Left cardiac atrium (tissue), 4 donors: ENCODE measurements around the gene PTPRE. TPM values are rescaled to one million over a fixed set of nuclear protein-coding genes. Genes with fewer than 3 reads are reported as not detected.
"Not testable (repeated sequence)": the region's sequence is repeated elsewhere in the genome, so short reads cannot be mapped to it uniquely, and the experiment has no call there.

Experiments used
- ATAC-seq, 2 donors: fragments of 200-7000 bp; cut with Tn5 transposase; one replicate each; pipeline ENCODE4 v1.9.1; 2020; ENCODE audit warnings: mild to moderate bottlenecking in 2 of 2, moderate library complexity in 2 of 2
- DNase-seq: peaks from one replicate; pipeline ENCODE4 v3.0.0-alpha.2; 2020
- intact Hi-C, 2 donors: fragments of 100-400 bp; cut with DNase I; formaldehyde crosslinking; loops; one replicate each; pipeline versions ENCODE4 v1.14.1 to v1.15.1; 2022 to 2023
- total RNA-seq, 2 donors: library from RNA; stranded (reverse); fragmentation: NEBNext Ultra II Directional; extraction: Animal tissue kit (Norgen Biotek cat#: 25700); gene quantifications; one replicate each; pipeline ENCODE4 v1.2.1, GENCODE V29; 2021
- donor health status: DM: no; HTN: yes; CAD: no.
- donor health status: DM: no; HTN: yes; CAD: no; lungs with severe emphysema.
- donor health status: DM: yes; HTN: yes; CAD: no.
- donor health status: Dilated cardiomyopathy.

The PTPRE gene
- total RNA-seq, 2 donors from 2014 or later, result 14.2 to 24.3 TPM

DNA sequence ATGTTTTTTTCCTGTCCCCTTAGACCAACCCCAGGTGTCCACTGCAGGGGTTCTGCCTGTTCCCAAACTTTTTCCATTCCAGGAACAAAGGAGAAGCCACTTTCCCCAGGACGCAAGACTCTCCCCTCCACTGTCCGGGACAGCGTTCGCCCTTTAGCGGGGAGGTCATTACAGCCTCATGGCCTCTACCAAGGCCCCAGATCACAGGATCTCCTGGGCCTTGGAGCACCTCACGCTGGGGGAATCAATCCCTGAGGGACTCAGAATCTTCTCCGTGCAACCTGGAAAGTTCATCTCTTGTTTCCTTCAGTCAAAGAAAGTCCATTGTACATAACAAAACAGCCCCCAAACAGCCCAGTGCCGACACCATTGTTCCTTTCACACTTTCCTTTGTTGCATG, 178.1 kb downstream of the PTPRE start:
- ATAC-seq, result no peak
- DNase-seq, result no peak
- intact Hi-C loops, result no loop called here

DNA sequence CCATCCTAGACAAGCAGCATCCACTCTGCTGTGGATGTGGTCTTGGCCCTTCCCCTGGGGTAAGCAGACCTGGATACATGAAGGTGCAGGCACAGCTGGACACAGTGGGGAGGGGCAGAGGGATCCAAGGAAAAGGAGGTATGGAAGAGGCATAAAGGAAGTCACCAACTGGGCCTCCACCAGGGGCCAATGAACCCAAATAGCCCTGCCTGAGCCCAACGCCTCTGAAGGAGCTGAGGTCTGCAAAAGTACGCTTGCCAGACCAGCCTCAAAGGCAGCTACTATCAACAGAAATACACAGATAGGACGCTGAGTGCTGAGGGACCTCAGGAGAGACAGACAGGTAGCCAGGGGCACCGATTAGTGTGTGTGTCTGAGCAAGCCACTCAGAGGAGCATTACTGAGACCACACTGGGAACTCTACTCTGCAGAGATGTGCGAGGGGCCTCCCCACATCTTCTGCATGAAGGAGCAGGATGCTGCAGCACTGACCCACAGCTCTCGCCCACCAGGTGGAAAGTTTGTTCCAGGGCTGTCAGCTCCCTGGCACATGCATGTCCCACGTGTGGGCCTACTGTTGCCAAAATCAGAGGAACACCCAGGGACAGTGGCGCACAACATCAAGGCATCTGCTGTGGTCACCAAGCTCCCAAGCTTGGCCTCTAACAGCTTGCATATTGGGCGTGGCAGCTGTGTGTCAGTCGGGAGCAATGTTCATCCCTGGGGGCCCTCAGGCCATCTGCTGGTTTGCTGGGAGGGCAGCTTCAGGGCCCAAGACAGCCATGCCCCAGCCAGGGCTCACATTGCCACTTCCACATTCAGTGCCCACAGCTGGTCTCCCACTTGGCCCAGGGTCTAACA, 179.3 kb downstream of the PTPRE start:
- ATAC-seq, result peak in 1 of 2 donors; percentile 33
- intact Hi-C loops, result no loop called here
- no peak for DNase-seq

GRCh38 chr10:128087146-128087883, 180.4 kb downstream of the PTPRE start:
- ATAC-seq (no peak), DNase-seq (no peak)
- intact Hi-C loops, result no loop called here

- no peak for DNase-seq
- no peak for ATAC-seq
- intact Hi-C loops, result no loop called here
Observed at GRCh38 chr10:128087884-128088709, 181.2 kb downstream of the PTPRE start.

GRCh38 chr10:128091636-128092210, 184.8 kb downstream of the PTPRE start:
- ATAC-seq, result no peak
- intact Hi-C loops, result no loop called here

DNA sequence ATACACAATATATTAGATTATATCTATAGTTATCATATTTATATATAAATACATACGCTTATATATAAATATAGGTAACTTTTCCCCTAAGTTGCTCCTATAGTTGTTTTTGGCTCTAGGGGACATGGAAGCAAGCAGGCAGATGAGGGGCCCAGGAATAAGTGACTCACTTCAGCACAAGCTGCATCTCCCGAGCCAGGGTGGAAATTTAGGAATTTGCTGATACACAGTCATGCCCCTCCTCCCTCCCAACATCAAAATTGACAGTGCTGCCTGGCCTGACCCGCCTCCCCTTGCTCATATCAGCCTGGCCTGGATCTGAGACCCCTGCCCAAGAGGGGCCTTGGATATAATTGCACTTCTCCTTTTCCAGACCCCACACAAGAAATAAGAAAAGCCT, 185.6 kb downstream of the PTPRE start:
- ATAC-seq (no peak), DNase-seq (no peak)
- intact Hi-C loops, result no loop called here

More at GRCh38 chr10:128091636-128092210, 184.8 kb downstream of the PTPRE start:
- no peak for DNase-seq

DNA sequence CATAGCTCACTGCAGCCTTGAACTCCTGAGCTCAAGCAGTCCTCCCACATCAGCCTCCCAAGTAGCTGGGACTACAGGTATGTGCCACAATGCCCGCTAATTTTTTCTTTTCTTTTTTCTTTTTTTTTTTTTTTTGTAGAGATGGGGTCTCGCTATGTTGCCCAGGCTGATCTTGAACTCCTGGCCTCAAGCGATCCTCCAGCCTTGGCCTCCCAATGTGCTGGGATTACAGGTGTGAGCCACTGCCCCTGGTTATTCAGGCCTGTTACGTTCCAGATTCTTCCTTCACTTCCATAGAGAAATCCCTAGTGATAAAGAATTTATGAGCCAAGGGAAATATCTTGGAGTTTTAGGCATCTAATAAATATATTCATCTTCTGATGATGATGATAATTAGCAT, 187.7 kb downstream of the PTPRE start:
- ATAC-seq, intact Hi-C loops: not testable (repeated sequence)

GRCh38 chr10:128095027-128095752, 188.3 kb downstream of the PTPRE start:
- ATAC-seq (peak in 1 of 2 donors; percentile 53), DNase-seq (no peak)
- intact Hi-C loops, result no loop called here

More for the DNA sequence above, 187.7 kb downstream of the PTPRE start:
- not testable (repeated sequence) for DNase-seq

GRCh38 chr10:128095753-128096469, 189.0 kb downstream of the PTPRE start:
- ATAC-seq, result no peak
- no peak for DNase-seq
- intact Hi-C loops, result no loop called here

GRCh38 chr10:128096486-128097199, 189.7 kb downstream of the PTPRE start:
- ATAC-seq (no peak), DNase-seq (no peak)
- intact Hi-C loops, result no loop called here

DNA sequence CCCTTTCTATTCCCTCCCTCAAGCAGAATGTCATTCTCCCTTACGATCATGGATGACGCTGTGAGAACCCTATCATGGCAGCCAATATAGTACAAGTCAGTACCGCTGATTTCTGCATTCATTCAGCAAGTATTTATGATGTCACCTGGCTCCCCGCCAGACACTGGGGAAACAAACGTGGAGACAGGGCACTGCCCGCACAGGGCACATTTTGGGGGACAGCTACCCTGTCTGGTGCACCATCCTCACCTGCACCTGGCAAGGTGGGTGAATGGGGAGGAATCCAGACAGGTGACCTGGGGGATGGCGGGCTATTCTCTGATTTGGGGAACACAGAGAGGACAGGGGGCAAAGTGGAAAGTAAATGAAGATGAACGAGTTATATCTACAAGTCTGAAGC, 190.9 kb downstream of the PTPRE start:
- ATAC-seq (no peak), DNase-seq (no peak)
- intact Hi-C loops, result no loop called here

DNA sequence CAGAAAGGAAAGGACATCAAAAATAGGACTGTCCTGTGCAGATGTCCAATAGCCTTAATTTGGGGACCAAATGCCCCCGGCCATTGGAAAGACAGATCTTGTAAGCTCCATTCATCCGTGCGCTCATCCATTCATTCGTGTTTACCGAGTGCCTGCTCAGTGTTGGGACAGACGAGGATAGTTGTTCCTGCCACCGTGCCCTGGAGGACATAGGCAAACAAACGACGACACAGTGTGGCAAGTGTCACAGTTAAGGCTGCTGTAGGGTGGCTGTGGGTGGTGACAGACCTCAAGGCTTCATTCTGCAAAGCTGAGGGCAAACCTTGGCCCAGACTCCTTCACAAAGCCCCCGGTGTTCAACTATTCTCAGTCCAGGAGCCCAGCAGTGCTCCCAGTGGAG, 191.7 kb downstream of the PTPRE start:
- DNase-seq, result no peak
- intact Hi-C loops, result no loop called here
- ATAC-seq, result no peak

DNA sequence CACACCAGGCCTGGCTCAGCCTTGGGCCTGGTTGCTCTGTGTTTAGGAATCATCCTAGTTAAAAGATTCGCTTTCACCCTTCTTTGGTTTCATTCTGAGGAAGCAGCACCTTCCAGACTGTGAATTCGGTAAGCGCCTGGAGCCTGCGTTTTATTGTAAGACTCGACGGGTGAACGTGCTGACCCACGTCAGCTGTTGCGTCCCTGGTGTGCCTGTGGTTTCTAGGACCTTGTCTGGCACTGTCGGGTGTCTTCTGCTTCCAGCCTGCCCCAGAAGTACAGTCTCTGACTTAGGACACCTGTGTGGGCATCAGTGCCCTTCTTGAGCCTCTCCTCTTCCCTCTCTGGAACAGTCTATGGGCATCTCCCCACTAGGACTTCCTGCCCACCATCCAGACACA, 193.0 kb downstream of the PTPRE start:
- intact Hi-C loops, result no loop called here
- DNase-seq, result no peak
- no peak for ATAC-seq

DNA sequence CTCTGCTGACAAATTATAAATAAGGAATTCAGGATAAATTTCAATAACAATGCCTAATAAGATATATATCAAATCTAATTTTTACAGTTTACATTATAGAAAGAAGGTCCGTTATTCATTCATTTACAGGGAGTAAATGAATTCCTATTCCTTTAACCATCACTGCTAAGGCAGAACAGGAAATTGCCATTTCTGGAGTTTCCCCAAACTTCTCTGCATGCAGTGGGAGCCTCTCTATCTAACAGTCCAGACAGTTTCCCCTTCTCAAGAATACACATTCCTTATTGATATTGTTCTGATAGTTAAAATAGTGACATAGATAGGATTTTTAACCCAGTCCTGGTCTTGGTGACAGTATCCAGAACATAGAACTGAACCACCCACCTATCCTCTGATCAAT, 195.0 kb downstream of the PTPRE start:
- ATAC-seq (no peak), DNase-seq (no peak)
- intact Hi-C loops, result no loop called here

DNA sequence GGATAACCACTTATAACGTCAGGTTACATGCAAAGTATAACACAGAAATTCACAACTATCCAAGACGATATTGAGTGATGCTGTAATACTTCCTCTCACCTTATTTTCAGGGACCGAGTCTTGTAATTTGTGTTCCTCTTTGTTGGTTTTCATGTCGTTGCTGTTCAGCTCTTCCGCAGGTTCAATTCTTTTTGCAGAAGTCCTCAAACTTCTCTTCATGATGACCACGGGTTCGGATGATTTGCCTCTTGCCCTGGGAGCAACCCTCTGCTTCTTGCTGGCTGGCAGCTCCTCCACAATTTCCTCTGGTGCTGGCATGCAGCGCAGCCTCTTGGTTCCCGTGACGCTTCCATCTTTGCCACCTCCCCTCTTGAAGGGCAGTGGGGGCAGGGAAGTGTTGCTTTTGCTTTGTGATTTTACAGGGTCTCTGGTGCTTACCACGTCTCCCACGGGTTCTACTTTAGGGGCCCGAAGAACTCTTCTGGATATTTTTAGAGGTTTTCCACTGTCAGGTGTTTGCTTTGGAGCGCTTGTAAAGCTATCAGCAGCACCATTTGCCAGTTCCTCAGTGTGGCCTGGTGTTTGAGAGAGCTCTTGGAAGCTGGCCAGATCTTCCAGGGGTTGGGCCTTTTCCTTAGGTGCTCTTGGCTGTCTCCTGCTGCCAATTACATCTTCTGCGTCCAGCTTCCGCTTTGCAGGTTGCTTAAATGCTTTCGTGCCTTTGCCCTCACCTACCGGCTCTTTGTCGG, 195.8 kb downstream of the PTPRE start:
- DNase-seq, result no peak
- intact Hi-C loops, result no loop called here

GRCh38 chr10:128103229-128103714, 196.4 kb downstream of the PTPRE start:
- intact Hi-C loops, result no loop called here
- ATAC-seq, result peak in 1 of 2 donors; percentile 15

More for the DNA sequence above, 195.8 kb downstream of the PTPRE start:
- peak in 1 of 2 donors; percentile 27 for ATAC-seq

More at GRCh38 chr10:128103229-128103714, 196.4 kb downstream of the PTPRE start:
- no peak for DNase-seq
